Measurements from ENCODE around the gene ZNF746.

- no peak for TF ChIP-seq CTCF (IDR thresholded peaks at IDR 0.05)
- TF ChIP-seq POLR2A (IDR thresholded peaks at IDR 0.05) = no peak
Measured at GRCh38 chr7:149496642-149497391, 792 bp downstream of the ZNF746 start.

Measured in heart left ventricle (tissue), 13 donors.